ENCODE measurements around the gene PYROXD2.

DNA sequence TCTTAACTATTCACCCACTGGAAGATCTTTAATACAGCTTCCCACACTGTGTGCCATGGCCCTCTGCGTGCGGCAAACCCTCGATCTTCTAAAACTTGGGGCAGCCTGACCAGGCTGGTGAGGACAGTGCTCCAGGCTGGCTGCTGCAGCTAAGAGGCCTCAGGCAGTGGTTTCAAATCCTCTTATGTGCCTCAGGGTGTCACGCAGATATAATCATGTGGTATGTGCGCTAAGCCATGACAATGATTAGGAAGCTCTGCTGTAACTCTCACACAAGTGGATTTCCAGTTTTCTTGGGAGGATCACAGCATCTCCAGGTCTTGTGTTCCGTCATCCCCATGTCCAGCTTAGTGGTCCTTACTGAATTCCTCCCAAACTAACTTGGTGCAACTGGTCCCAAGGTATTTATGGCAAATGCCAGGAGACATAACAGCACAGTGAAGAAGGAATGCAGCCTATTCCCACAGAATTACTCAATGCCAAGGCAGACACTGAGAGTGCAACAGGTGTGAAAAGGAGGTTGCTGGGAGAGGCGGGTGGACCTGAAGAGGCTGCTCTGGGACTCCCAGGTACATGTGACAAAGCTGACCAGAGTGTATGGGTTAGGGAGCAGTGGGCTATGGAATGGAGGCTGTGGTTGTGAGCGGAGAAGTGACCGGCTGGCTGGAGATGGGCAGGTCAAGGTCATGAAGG is 29.5 kb upstream of the PYROXD2 start:
- TF ChIP-seq, protein P1, sequence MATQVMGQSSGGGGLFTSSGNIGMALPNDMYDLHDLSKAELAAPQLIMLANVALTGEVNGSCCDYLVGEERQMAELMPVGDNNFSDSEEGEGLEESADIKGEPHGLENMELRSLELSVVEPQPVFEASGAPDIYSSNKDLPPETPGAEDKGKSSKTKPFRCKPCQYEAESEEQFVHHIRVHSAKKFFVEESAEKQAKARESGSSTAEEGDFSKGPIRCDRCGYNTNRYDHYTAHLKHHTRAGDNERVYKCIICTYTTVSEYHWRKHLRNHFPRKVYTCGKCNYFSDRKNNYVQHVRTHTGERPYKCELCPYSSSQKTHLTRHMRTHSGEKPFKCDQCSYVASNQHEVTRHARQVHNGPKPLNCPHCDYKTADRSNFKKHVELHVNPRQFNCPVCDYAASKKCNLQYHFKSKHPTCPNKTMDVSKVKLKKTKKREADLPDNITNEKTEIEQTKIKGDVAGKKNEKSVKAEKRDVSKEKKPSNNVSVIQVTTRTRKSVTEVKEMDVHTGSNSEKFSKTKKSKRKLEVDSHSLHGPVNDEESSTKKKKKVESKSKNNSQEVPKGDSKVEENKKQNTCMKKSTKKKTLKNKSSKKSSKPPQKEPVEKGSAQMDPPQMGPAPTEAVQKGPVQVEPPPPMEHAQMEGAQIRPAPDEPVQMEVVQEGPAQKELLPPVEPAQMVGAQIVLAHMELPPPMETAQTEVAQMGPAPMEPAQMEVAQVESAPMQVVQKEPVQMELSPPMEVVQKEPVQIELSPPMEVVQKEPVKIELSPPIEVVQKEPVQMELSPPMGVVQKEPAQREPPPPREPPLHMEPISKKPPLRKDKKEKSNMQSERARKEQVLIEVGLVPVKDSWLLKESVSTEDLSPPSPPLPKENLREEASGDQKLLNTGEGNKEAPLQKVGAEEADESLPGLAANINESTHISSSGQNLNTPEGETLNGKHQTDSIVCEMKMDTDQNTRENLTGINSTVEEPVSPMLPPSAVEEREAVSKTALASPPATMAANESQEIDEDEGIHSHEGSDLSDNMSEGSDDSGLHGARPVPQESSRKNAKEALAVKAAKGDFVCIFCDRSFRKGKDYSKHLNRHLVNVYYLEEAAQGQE (IDR thresholded peaks at IDR 0.05; ENCODE audit: unreplicated experiment): no peak
- TF ChIP-seq POLR2AphosphoS5 (IDR thresholded peaks at IDR 0.05; ENCODE audit: low read depth): no peak
- TF ChIP-seq, protein P2, sequence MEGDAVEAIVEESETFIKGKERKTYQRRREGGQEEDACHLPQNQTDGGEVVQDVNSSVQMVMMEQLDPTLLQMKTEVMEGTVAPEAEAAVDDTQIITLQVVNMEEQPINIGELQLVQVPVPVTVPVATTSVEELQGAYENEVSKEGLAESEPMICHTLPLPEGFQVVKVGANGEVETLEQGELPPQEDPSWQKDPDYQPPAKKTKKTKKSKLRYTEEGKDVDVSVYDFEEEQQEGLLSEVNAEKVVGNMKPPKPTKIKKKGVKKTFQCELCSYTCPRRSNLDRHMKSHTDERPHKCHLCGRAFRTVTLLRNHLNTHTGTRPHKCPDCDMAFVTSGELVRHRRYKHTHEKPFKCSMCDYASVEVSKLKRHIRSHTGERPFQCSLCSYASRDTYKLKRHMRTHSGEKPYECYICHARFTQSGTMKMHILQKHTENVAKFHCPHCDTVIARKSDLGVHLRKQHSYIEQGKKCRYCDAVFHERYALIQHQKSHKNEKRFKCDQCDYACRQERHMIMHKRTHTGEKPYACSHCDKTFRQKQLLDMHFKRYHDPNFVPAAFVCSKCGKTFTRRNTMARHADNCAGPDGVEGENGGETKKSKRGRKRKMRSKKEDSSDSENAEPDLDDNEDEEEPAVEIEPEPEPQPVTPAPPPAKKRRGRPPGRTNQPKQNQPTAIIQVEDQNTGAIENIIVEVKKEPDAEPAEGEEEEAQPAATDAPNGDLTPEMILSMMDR (conservative IDR thresholded peaks at IDR 0.05; ENCODE audit: low read depth in 2 of 2): no peak
- no peak for TF ChIP-seq ZNF331 (CRISPR knock-in tag; IDR thresholded peaks at IDR 0.05; ENCODE audit: low read depth)
- no peak for TF ChIP-seq EZH2phosphoT487 (IDR thresholded peaks at IDR 0.05; ENCODE audit: unreplicated experiment)
- TF ChIP-seq EZH2 (IDR thresholded peaks at IDR 0.05; ENCODE audit: low read depth, unreplicated experiment): no peak
- TF ChIP-seq STAT1 (IDR thresholded peaks at IDR 0.05; ENCODE audit: unreplicated experiment): no peak
- no peak for TF ChIP-seq JUNB (IDR thresholded peaks at IDR 0.05; ENCODE audit: unreplicated experiment)
- no peak for TF ChIP-seq ZNF114 (CRISPR knock-in tag; IDR thresholded peaks at IDR 0.05)
- TF ChIP-seq CREB1 (CRISPR knock-in tag; IDR thresholded peaks at IDR 0.05; ENCODE audit: low read depth): no peak
- TF ChIP-seq, protein P3, sequence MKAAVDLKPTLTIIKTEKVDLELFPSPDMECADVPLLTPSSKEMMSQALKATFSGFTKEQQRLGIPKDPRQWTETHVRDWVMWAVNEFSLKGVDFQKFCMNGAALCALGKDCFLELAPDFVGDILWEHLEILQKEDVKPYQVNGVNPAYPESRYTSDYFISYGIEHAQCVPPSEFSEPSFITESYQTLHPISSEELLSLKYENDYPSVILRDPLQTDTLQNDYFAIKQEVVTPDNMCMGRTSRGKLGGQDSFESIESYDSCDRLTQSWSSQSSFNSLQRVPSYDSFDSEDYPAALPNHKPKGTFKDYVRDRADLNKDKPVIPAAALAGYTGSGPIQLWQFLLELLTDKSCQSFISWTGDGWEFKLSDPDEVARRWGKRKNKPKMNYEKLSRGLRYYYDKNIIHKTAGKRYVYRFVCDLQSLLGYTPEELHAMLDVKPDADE (IDR thresholded peaks at IDR 0.05): no peak
- no peak for TF ChIP-seq NANOG (IDR thresholded peaks at IDR 0.05; ENCODE audit: borderline replicate concordance)
- TF ChIP-seq, protein P4, sequence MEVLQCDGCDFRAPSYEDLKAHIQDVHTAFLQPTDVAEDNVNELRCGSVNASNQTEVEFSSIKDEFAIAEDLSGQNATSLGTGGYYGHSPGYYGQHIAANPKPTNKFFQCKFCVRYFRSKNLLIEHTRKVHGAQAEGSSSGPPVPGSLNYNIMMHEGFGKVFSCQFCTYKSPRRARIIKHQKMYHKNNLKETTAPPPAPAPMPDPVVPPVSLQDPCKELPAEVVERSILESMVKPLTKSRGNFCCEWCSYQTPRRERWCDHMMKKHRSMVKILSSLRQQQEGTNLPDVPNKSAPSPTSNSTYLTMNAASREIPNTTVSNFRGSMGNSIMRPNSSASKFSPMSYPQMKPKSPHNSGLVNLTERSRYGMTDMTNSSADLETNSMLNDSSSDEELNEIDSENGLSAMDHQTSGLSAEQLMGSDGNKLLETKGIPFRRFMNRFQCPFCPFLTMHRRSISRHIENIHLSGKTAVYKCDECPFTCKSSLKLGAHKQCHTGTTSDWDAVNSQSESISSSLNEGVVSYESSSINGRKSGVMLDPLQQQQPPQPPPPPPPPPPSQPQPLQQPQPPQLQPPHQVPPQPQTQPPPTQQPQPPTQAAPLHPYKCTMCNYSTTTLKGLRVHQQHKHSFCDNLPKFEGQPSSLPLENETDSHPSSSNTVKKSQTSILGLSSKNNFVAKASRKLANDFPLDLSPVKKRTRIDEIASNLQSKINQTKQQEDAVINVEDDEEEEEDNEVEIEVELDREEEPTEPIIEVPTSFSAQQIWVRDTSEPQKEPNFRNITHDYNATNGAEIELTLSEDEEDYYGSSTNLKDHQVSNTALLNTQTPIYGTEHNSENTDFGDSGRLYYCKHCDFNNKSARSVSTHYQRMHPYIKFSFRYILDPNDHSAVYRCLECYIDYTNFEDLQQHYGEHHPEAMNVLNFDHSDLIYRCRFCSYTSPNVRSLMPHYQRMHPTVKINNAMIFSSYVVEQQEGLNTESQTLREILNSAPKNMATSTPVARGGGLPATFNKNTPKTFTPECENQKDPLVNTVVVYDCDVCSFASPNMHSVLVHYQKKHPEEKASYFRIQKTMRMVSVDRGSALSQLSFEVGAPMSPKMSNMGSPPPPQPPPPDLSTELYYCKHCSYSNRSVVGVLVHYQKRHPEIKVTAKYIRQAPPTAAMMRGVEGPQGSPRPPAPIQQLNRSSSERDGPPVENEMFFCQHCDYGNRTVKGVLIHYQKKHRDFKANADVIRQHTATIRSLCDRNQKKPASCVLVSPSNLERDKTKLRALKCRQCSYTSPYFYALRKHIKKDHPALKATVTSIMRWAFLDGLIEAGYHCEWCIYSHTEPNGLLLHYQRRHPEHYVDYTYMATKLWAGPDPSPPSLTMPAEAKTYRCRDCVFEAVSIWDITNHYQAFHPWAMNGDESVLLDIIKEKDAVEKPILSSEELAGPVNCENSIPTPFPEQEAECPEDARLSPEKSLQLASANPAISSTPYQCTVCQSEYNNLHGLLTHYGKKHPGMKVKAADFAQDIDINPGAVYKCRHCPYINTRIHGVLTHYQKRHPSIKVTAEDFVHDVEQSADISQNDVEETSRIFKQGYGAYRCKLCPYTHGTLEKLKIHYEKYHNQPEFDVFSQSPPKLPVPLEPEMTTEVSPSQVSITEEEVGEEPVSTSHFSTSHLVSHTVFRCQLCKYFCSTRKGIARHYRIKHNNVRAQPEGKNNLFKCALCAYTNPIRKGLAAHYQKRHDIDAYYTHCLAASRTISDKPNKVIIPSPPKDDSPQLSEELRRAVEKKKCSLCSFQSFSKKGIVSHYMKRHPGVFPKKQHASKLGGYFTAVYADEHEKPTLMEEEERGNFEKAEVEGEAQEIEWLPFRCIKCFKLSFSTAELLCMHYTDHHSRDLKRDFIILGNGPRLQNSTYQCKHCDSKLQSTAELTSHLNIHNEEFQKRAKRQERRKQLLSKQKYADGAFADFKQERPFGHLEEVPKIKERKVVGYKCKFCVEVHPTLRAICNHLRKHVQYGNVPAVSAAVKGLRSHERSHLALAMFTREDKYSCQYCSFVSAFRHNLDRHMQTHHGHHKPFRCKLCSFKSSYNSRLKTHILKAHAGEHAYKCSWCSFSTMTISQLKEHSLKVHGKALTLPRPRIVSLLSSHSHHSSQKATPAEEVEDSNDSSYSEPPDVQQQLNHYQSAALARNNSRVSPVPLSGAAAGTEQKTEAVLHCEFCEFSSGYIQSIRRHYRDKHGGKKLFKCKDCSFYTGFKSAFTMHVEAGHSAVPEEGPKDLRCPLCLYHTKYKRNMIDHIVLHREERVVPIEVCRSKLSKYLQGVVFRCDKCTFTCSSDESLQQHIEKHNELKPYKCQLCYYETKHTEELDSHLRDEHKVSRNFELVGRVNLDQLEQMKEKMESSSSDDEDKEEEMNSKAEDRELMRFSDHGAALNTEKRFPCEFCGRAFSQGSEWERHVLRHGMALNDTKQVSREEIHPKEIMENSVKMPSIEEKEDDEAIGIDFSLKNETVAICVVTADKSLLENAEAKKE (CRISPR knock-in tag; IDR thresholded peaks at IDR 0.05): no peak
